GM18502 (cell line): Measurements from ENCODE around the gene SAV1.

Source experiments
- ATAC-seq: cut with Tn5 transposase; IDR thresholded peaks from one replicate; pipeline ENCODE4 v1.9.1; 2021; ENCODE audit warnings: mild to moderate bottlenecking; ENCODE audit not compliant: unreplicated experiment, poor library complexity

SAV1 gene

GRCh38 chr14:50610465-50610864 lies 57.6 kb downstream of the SAV1 start:
- ATAC-seq = no peak

GRCh38 chr14:50608302-50608851 lies 59.7 kb downstream of the SAV1 start:
- no peak for ATAC-seq

GRCh38 chr14:50607761-50608160 lies 60.3 kb downstream of the SAV1 start:
- no peak for ATAC-seq

GRCh38 chr14:50607181-50607580 lies 60.9 kb downstream of the SAV1 start:
- no peak for ATAC-seq

- ATAC-seq = no peak
Measured at GRCh38 chr14:50606468-50606867, 61.6 kb downstream of the SAV1 start.

GRCh38 chr14:50605766-50606165 lies 62.3 kb downstream of the SAV1 start:
- no peak for ATAC-seq

- no peak for ATAC-seq
Measured at GRCh38 chr14:50603565-50603964, 64.5 kb downstream of the SAV1 start.

- no peak for ATAC-seq
Measured at GRCh38 chr14:50602035-50602434, 66.1 kb downstream of the SAV1 start.

GRCh38 chr14:50601394-50601793 lies 66.7 kb downstream of the SAV1 start:
- ATAC-seq = no peak

GRCh38 chr14:50600849-50601248 lies 67.3 kb downstream of the SAV1 start:
- no peak for ATAC-seq

GRCh38 chr14:50599700-50600444 lies 68.2 kb downstream of the SAV1 start:
- no peak for ATAC-seq

- no peak for ATAC-seq
Measured at GRCh38 chr14:50598765-50599164, 69.3 kb downstream of the SAV1 start.

- ATAC-seq = no peak
Measured at GRCh38 chr14:50594577-50595316, 73.4 kb downstream of the SAV1 start.

GRCh38 chr14:50590464-50590863 lies 77.6 kb downstream of the SAV1 start:
- ATAC-seq = no peak
